HG03039 (cell line): ENCODE results near the gene ST6GAL1.
"Not testable (repeated sequence)": the region's sequence is repeated elsewhere in the genome, so short reads cannot be mapped to it uniquely, and the experiment has no call there.

Experiments
- ATAC-seq: cut with Tn5 transposase; IDR thresholded peaks from one replicate; pipeline ENCODE4 v1.9.1; 2021; ENCODE audit warnings: mild to moderate bottlenecking, moderate library complexity; ENCODE audit not compliant: unreplicated experiment

ST6GAL1 gene

GRCh38 chr3:186991470-186991869 is 61.1 kb downstream of the ST6GAL1 start:
- no peak for ATAC-seq

GRCh38 chr3:186992096-186992495 is 61.8 kb downstream of the ST6GAL1 start:
- ATAC-seq, result not testable (repeated sequence)

- ATAC-seq, result no peak
These were observed 63.0 kb downstream of the ST6GAL1 start for GRCh38 chr3:186993210-186993782.

GRCh38 chr3:186994000-186994955 is 64.0 kb downstream of the ST6GAL1 start:
- no peak for ATAC-seq

GRCh38 chr3:186996356-186996755 is 66.0 kb downstream of the ST6GAL1 start:
- no peak for ATAC-seq

GRCh38 chr3:186997061-186997460 is 66.7 kb downstream of the ST6GAL1 start:
- no peak for ATAC-seq

- no peak for ATAC-seq
These were observed 67.2 kb downstream of the ST6GAL1 start for GRCh38 chr3:186997473-186997939.

GRCh38 chr3:186998937-186999368 is 68.6 kb downstream of the ST6GAL1 start:
- no peak for ATAC-seq

GRCh38 chr3:187000711-187001151 is 70.4 kb downstream of the ST6GAL1 start:
- peak; percentile 54 for ATAC-seq

GRCh38 chr3:187002915-187003314 is 72.6 kb downstream of the ST6GAL1 start:
- ATAC-seq, result no peak

- no peak for ATAC-seq
These were observed 75.6 kb downstream of the ST6GAL1 start for GRCh38 chr3:187005827-187006481.

GRCh38 chr3:187006864-187007630 is 76.7 kb downstream of the ST6GAL1 start:
- no peak for ATAC-seq

- ATAC-seq, result not testable (repeated sequence)
These were observed 80.1 kb downstream of the ST6GAL1 start for GRCh38 chr3:187010382-187010781.

- no peak for ATAC-seq
These were observed 81.6 kb downstream of the ST6GAL1 start for GRCh38 chr3:187011915-187012314.

GRCh38 chr3:187012609-187013051 is 82.3 kb downstream of the ST6GAL1 start:
- ATAC-seq, result no peak

- no peak for ATAC-seq
These were observed 82.9 kb downstream of the ST6GAL1 start for GRCh38 chr3:187013159-187013716.

GRCh38 chr3:187014417-187014864 is 84.1 kb downstream of the ST6GAL1 start:
- ATAC-seq, result no peak

- peak; percentile 49 for ATAC-seq
These were observed 85.7 kb downstream of the ST6GAL1 start for GRCh38 chr3:187015903-187016638.

GRCh38 chr3:187016639-187017345 is 86.5 kb downstream of the ST6GAL1 start:
- ATAC-seq, result no peak
